ENCODE measurements around the gene LILRA2. TPM values are rescaled to one million over a fixed set of nuclear protein-coding genes. Genes with fewer than 3 reads are reported as not detected.
"Not testable (repeated sequence)": the region's sequence is repeated elsewhere in the genome, so short reads cannot be mapped to it uniquely, and the experiment has no call there.

Gene LILRA2
- total RNA-seq, 1 experiment from 2014 or later = not detected

DNA sequence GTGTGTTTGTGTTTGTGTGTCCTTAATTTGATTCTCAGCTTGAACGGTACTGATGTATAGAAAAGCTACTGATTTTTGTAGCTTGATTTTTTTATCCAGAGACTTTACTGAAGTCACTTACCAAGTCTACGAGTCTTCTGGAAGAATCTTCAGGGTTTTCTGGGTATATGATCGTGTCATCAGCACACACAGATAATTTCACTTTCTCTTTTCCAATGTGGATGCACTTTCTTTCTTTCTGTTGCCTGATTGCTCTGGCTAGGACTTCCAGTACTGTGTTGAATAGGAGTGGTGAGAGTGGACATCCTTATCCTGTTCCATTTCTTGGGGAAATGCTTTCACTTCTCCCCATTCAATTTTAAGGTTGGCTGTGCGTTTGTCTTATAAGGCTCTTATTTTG, 48.8 kb downstream of the LILRA2 start:
- no peak overlapping the region for H3K27ac Mint-ChIP-seq (ENCODE audit: unreplicated experiment)

DNA sequence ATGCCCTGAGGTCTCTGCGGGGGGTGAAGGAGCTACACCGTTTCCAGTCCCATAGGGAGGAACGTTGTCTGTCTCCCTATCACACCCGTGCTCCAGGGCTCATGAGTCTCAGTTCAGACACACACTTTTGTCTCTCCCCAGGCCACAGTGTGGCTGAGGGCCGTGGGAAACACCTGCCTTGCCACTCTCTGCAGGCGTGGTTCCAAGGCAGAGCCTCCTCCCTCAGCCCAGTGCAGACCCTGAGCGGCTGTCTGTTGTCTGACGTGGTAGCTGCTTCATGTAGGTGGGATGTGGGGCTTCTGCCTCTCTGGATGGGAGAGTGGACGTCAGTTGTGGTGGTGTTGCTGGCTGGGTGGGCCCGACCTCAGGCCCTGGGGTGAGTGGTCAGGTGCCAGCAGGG, 50.6 kb downstream of the LILRA2 start:
- H3K36me3 ChIP-seq (ENCODE audit: control insufficient read depth, insufficient read depth, low read length); H3K4me1 Mint-ChIP-seq (ENCODE audit: low read depth, unreplicated experiment); H3K9me3 Mint-ChIP-seq (ENCODE audit: unreplicated experiment); CTCF ChIA-PET; POLR2A ChIA-PET; H3K4me1 ChIP-seq; intact Hi-C loops (cut with micrococcal nuclease; ENCODE audit: unreplicated experiment); H3K36me3 Mint-ChIP-seq (ENCODE audit: insufficient read depth, unreplicated experiment); DNase-seq; BruUV-seq (replicated peaks); H3K4me3 ChIP-seq (ENCODE audit: low read depth, low read length); H3K9me3 ChIP-seq; H3K27me3 ChIP-seq (replicated peaks; ENCODE audit: control insufficient read depth, insufficient read depth, low read length); H3K4me3 Mint-ChIP-seq (ENCODE audit: unreplicated experiment); H3K27ac Mint-ChIP-seq (ENCODE audit: unreplicated experiment): not testable (repeated sequence)
- H3K27me3 Mint-ChIP-seq (ENCODE audit: insufficient read depth, unreplicated experiment) = peaks cover 25% of the 10 kb centered on the region

More for the DNA sequence above, 48.8 kb downstream of the LILRA2 start:
- DNase-seq = no peak
- no peak overlapping the region for H3K4me3 Mint-ChIP-seq (ENCODE audit: unreplicated experiment)
- H3K27me3 ChIP-seq (replicated peaks; ENCODE audit: control insufficient read depth, insufficient read depth, low read length) = no peaks in the 10 kb centered on the region
- no TSS peak for BruUV-seq (replicated peaks)
- peaks cover 25% of the 10 kb centered on the region for H3K27me3 Mint-ChIP-seq (ENCODE audit: insufficient read depth, unreplicated experiment)
- H3K9me3 Mint-ChIP-seq (ENCODE audit: unreplicated experiment) = no peaks in the 10 kb centered on the region
- H3K4me3 ChIP-seq (ENCODE audit: low read depth, low read length) = no peak overlapping the region
- H3K4me1 ChIP-seq = no peaks in the 10 kb centered on the region
- H3K9me3 ChIP-seq = 0 out of 2 replicates have a peak, but pooled peaks cover 4% of the 10 kb centered on the region
- ChIA-PET POLR2A (no interaction called here), CTCF (no interaction called here)
- H3K36me3 ChIP-seq (ENCODE audit: control insufficient read depth, insufficient read depth, low read length) = no peaks in the 10 kb centered on the region
- no peaks in the 10 kb centered on the region for H3K4me1 Mint-ChIP-seq (ENCODE audit: low read depth, unreplicated experiment)
- intact Hi-C loops (cut with micrococcal nuclease; ENCODE audit: unreplicated experiment) = no loop called here
- no peaks in the 10 kb centered on the region for H3K36me3 Mint-ChIP-seq (ENCODE audit: insufficient read depth, unreplicated experiment)
- TF ChIP-seq, protein P1, sequence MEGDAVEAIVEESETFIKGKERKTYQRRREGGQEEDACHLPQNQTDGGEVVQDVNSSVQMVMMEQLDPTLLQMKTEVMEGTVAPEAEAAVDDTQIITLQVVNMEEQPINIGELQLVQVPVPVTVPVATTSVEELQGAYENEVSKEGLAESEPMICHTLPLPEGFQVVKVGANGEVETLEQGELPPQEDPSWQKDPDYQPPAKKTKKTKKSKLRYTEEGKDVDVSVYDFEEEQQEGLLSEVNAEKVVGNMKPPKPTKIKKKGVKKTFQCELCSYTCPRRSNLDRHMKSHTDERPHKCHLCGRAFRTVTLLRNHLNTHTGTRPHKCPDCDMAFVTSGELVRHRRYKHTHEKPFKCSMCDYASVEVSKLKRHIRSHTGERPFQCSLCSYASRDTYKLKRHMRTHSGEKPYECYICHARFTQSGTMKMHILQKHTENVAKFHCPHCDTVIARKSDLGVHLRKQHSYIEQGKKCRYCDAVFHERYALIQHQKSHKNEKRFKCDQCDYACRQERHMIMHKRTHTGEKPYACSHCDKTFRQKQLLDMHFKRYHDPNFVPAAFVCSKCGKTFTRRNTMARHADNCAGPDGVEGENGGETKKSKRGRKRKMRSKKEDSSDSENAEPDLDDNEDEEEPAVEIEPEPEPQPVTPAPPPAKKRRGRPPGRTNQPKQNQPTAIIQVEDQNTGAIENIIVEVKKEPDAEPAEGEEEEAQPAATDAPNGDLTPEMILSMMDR (IDR thresholded peaks at IDR 0.05; ENCODE audit: insufficient read depth in 1 of 2, low read depth in 1 of 2, low read length in 1 of 2, severe bottlenecking in 1 of 2, unreplicated experiment in 1 of 2) = no peak

DNA sequence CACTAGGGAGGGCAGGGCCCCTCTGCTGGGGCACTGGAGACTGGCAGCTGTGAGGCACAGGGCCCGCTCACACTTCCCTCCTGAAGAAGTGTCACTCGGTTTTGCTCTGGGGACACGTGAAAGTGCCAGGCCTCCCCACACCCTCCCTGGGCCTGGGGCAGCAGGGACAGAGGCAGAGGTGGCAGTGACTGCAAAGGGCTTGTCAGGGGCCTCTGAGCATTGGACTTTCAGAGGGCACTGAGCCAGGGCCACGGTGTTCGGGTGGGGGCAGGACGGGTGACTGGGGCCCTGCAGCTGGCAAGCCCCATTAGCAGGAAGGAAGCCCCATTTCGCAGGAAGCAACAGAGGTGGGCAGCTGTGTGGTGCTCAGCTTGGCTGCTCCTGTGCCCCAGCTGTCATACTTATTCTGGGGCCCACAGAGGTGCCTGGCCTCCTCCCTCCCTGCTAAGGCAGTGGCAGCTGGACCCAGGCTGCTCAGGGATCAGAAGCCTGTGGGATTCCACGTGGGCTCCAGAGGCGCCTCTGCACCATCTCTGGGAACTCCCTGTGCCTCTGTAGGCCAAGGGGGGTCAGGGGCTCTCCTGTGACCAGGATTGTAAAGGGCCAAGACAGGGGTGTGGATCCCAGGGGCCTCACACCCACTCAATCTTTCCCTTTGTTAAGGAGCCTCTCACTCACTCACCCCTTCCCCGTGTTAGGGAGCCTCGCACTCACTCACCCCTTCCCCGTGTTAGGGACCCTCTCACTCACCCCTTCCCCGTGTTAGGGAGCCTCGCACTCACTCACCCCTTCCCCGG, 51.5 kb downstream of the LILRA2 start:
- H3K27me3 Mint-ChIP-seq (ENCODE audit: insufficient read depth, unreplicated experiment) = peaks cover 24% of the 10 kb centered on the region
- H3K9me3 Mint-ChIP-seq (ENCODE audit: unreplicated experiment); H3K4me1 Mint-ChIP-seq (ENCODE audit: low read depth, unreplicated experiment); POLR2A ChIA-PET; intact Hi-C loops (cut with micrococcal nuclease; ENCODE audit: unreplicated experiment); DNase-seq; H3K4me3 ChIP-seq (ENCODE audit: low read depth, low read length); H3K9me3 ChIP-seq; BruUV-seq (replicated peaks); CTCF ChIA-PET; H3K4me1 ChIP-seq; H3K36me3 ChIP-seq (ENCODE audit: control insufficient read depth, insufficient read depth, low read length); H3K4me3 Mint-ChIP-seq (ENCODE audit: unreplicated experiment); H3K27me3 ChIP-seq (replicated peaks; ENCODE audit: control insufficient read depth, insufficient read depth, low read length); H3K27ac Mint-ChIP-seq (ENCODE audit: unreplicated experiment); H3K36me3 Mint-ChIP-seq (ENCODE audit: insufficient read depth, unreplicated experiment): not testable (repeated sequence)

DNA sequence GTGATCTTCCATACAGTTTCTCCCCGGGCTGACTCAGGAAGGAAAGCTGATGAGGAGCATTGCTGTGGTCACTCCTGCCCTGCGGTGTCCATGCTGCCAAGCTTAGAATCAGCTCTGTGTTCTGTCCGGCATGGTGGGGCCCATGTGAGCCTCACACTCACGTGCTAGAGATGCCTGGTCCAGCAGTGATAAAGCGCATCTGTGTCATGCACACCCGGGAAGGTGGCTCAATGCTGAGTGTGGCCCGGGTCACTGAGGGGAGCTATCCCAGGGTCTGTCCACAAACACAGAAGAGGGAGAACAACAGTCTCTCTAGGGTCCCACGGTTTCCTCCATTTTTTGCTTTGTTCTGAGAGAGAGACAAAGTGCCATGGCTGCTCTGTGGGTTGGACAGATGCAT, 53.2 kb downstream of the LILRA2 start:
- ChIA-PET POLR2A (no interaction called here), CTCF (no interaction called here)
- intact Hi-C loops (cut with micrococcal nuclease; ENCODE audit: unreplicated experiment) = no loop called here
- Mint-ChIP-seq H3K36me3 (ENCODE audit: insufficient read depth, unreplicated experiment) (no peaks in the 10 kb centered on the region), H3K4me1 (ENCODE audit: low read depth, unreplicated experiment) (no peaks in the 10 kb centered on the region), H3K27ac (ENCODE audit: unreplicated experiment) (no peak overlapping the region), H3K4me3 (ENCODE audit: unreplicated experiment) (no peak overlapping the region), H3K27me3 (ENCODE audit: insufficient read depth, unreplicated experiment) (peaks cover 32% of the 10 kb centered on the region), H3K9me3 (ENCODE audit: unreplicated experiment) (no peaks in the 10 kb centered on the region)
- Histone ChIP-seq H3K4me1 (no peaks in the 10 kb centered on the region), H3K9me3 (0 out of 2 replicates have a peak, but pooled peaks cover 4% of the 10 kb centered on the region), H3K27me3 (replicated peaks; ENCODE audit: control insufficient read depth, insufficient read depth, low read length) (no peaks in the 10 kb centered on the region), H3K36me3 (ENCODE audit: control insufficient read depth, insufficient read depth, low read length) (no peaks in the 10 kb centered on the region), H3K4me3 (ENCODE audit: low read depth, low read length) (no peak overlapping the region)
- TF ChIP-seq, protein P1 (IDR thresholded peaks at IDR 0.05; ENCODE audit: insufficient read depth in 1 of 2, low read depth in 1 of 2, low read length in 1 of 2, severe bottlenecking in 1 of 2, unreplicated experiment in 1 of 2) = no peak
- BruUV-seq (replicated peaks) = no TSS peak
- DNase-seq = no peak

DNA sequence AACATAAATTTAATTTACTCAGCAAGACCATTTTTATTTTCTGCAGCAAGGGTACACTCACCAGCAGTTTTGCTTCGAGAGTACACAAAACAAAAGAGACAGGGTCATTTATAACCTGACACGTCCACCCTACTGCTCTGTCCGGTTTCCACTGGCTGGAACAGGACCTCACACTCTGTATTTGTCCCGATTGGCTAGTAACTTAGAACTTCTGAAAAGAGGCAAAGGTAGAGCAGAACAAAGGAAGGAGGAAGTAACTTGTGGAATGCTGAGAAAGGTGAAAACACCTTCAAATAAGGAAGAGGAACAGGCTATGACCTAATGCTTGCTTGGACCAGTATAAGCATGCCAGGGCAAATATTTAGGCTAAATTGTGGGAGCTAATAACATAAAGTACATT, 54.3 kb downstream of the LILRA2 start:
- H3K9me3 ChIP-seq; H3K36me3 ChIP-seq (ENCODE audit: control insufficient read depth, insufficient read depth, low read length); H3K36me3 Mint-ChIP-seq (ENCODE audit: insufficient read depth, unreplicated experiment); CTCF ChIA-PET; H3K4me1 ChIP-seq; DNase-seq; BruUV-seq (replicated peaks); H3K9me3 Mint-ChIP-seq (ENCODE audit: unreplicated experiment); H3K4me3 ChIP-seq (ENCODE audit: low read depth, low read length); POLR2A ChIA-PET; H3K27ac Mint-ChIP-seq (ENCODE audit: unreplicated experiment); H3K4me1 Mint-ChIP-seq (ENCODE audit: low read depth, unreplicated experiment); H3K27me3 ChIP-seq (replicated peaks; ENCODE audit: control insufficient read depth, insufficient read depth, low read length); H3K4me3 Mint-ChIP-seq (ENCODE audit: unreplicated experiment); intact Hi-C loops (cut with micrococcal nuclease; ENCODE audit: unreplicated experiment): not testable (repeated sequence)
- H3K27me3 Mint-ChIP-seq (ENCODE audit: insufficient read depth, unreplicated experiment) = peaks cover 30% of the 10 kb centered on the region

DNA sequence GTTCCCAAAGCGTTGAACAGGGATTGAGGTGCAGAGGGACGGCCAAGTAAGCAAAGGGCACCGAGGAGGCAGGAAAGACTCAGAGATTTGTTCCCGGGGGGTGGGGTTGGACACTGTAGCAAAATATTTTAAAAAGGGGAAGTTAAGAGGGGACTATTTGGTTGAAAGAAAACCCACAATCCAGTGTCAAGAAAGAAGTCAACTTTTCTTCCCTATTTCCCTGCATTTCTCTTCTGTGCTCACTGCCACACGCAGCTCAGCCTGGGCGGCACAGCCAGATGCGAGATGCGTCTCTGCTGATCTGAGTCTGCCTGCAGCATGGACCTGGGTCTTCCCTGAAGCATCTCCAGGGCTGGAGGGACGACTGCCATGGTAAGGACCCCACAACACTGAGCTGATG, 56.7 kb downstream of the LILRA2 start, which contains the start of gene LILRB1:
LILRB1 (plus strand) TSS at position 223 of the 400 bp plus-strand sequence. CDS start 590 bp downstream, outside the sequence.
- H3K4me3 Mint-ChIP-seq (ENCODE audit: unreplicated experiment); H3K9me3 ChIP-seq; CTCF ChIA-PET; H3K27me3 ChIP-seq (replicated peaks; ENCODE audit: control insufficient read depth, insufficient read depth, low read length); H3K27ac Mint-ChIP-seq (ENCODE audit: unreplicated experiment); DNase-seq; H3K36me3 Mint-ChIP-seq (ENCODE audit: insufficient read depth, unreplicated experiment); H3K36me3 ChIP-seq (ENCODE audit: control insufficient read depth, insufficient read depth, low read length); H3K4me3 ChIP-seq (ENCODE audit: low read depth, low read length); H3K4me1 Mint-ChIP-seq (ENCODE audit: low read depth, unreplicated experiment); BruUV-seq (replicated peaks); H3K4me1 ChIP-seq; H3K9me3 Mint-ChIP-seq (ENCODE audit: unreplicated experiment); POLR2A ChIA-PET: not testable (repeated sequence)
- H3K27me3 Mint-ChIP-seq (ENCODE audit: insufficient read depth, unreplicated experiment) = peaks cover 24% of the 10 kb centered on the region
- intact Hi-C loops (cut with micrococcal nuclease; ENCODE audit: unreplicated experiment) = loop anchor here (5.0 kb wide), 1 partner anchor 333 kb away; no protein-coding TSS in a partner anchor
